Measurements from ENCODE around the gene MORN1.

DNA sequence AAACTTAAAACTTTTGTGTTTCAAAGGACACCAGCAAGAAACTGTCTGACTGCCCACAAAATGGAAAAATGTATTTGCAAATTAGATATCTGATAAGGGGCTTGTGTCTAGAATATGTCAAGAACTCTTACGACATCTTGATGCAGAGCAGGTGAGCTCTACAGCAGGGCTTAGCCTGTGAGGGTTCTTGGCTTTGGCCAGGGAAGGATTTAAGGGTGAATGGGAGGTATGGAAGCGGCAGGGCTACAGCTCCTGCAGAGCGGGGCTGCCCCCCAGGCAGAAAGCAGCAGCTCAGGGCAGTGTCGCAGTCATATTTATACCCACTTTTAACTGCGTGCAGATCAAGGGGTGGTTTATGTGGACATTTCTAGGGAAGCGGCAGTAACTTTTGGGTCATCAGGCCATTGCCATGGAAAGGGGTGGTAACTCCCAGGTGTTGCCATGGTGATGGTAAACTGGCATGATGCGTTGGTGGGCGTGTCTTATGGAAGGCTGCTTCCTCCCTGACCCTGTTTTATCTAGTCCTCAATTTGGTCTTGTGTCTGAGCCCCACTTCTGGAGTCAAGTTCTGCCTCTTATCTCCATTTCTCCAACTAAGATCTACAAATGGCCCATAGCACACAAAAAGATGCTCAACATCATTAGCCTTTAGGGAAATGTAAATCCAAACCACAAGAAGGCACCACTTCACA, 23.2 kb downstream of the MORN1 start:
- TF ChIP-seq, protein P1, sequence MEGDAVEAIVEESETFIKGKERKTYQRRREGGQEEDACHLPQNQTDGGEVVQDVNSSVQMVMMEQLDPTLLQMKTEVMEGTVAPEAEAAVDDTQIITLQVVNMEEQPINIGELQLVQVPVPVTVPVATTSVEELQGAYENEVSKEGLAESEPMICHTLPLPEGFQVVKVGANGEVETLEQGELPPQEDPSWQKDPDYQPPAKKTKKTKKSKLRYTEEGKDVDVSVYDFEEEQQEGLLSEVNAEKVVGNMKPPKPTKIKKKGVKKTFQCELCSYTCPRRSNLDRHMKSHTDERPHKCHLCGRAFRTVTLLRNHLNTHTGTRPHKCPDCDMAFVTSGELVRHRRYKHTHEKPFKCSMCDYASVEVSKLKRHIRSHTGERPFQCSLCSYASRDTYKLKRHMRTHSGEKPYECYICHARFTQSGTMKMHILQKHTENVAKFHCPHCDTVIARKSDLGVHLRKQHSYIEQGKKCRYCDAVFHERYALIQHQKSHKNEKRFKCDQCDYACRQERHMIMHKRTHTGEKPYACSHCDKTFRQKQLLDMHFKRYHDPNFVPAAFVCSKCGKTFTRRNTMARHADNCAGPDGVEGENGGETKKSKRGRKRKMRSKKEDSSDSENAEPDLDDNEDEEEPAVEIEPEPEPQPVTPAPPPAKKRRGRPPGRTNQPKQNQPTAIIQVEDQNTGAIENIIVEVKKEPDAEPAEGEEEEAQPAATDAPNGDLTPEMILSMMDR (IDR thresholded peaks at IDR 0.05; ENCODE audit: low read length) = no peak
- TF ChIP-seq EZH2phosphoT487 (IDR thresholded peaks at IDR 0.05; ENCODE audit: low read length) = no peak

All from MM.1S (cell line).